Umbilical cord (tissue), 1 donor: ENCODE measurements around the gene TFCP2. TPM values are rescaled to one million over a fixed set of nuclear protein-coding genes. Genes with fewer than 3 reads are reported as not detected.

Experiments used
- total RNA-seq: library from RNA; depleted of rRNA; stranded (reverse); fragments of >200 nt; gene quantifications from one replicate; pipeline ENCODE4 v1.2.3, GENCODE V29; 2014; ENCODE audit warnings: low replicate concordance; ENCODE audit not compliant: insufficient read depth

Gene TFCP2
- total RNA-seq, 1 donor from 2014 or later, result 10.6 TPM

Other genes starting within 250 kb of the TFCP2 start
- not detected for gene HIGD1C, start 220.6 kb downstream of the TFCP2 start, total RNA-seq
- 76.6 TPM for gene SLC11A2, start 146.8 kb downstream of the TFCP2 start, total RNA-seq
- gene LETMD1, start 124.8 kb downstream of the TFCP2 start, total RNA-seq, result 27.9 TPM
- 19.7 TPM for gene CSRNP2, start 89.5 kb downstream of the TFCP2 start, total RNA-seq
- 7.2 TPM for gene POU6F1, start 44.9 kb upstream of the TFCP2 start, total RNA-seq
- gene DAZAP2, start 65.7 kb upstream of the TFCP2 start, total RNA-seq, result 51.0 TPM
- 3.1 TPM for gene SMAGP, start 97.3 kb upstream of the TFCP2 start, total RNA-seq
- gene BIN2, start 151.0 kb upstream of the TFCP2 start, total RNA-seq, result 4.6 TPM
- not detected for gene CELA1, start 173.5 kb upstream of the TFCP2 start, total RNA-seq
- gene GALNT6, start 218.3 kb upstream of the TFCP2 start, total RNA-seq, result 6.3 TPM